ENCODE results near the gene INSYN1.

Gene INSYN1

GRCh38 chr15:73773428-73773827 is 20.3 kb upstream of the INSYN1 start:
- DNase-seq, result no peak

GRCh38 chr15:73771385-73772045 is 18.4 kb upstream of the INSYN1 start:
- no peak for DNase-seq

- DNase-seq, result no peak
Observed at GRCh38 chr15:73770050-73770449, 16.9 kb upstream of the INSYN1 start.

GRCh38 chr15:73767806-73768501 is 14.8 kb upstream of the INSYN1 start:
- no peak for DNase-seq

GRCh38 chr15:73766598-73766997 is 13.4 kb upstream of the INSYN1 start:
- DNase-seq, result no peak

GRCh38 chr15:73765778-73766177 is 12.6 kb upstream of the INSYN1 start:
- no peak for DNase-seq

GRCh38 chr15:73763931-73764330 is 10.8 kb upstream of the INSYN1 start:
- peak in 2 of 14 donors; percentile 14 to 23 for DNase-seq

GRCh38 chr15:73760330-73761329 is 7.5 kb upstream of the INSYN1 start:
- no peak for DNase-seq

GRCh38 chr15:73758461-73758860 is 5.3 kb upstream of the INSYN1 start:
- DNase-seq, result no peak

- DNase-seq, result no peak
Observed at GRCh38 chr15:73757571-73757970, 4.4 kb upstream of the INSYN1 start.

- no peak for DNase-seq
Observed at GRCh38 chr15:73756947-73757513, 3.9 kb upstream of the INSYN1 start.

GRCh38 chr15:73756390-73756789 is 3.2 kb upstream of the INSYN1 start:
- DNase-seq, result no peak

GRCh38 chr15:73755946-73756345 is 2.8 kb upstream of the INSYN1 start:
- DNase-seq, result no peak

- DNase-seq, result no peak
Observed at GRCh38 chr15:73755481-73755880, 2.3 kb upstream of the INSYN1 start.

- no peak for DNase-seq
Observed at GRCh38 chr15:73754461-73754860, 1.3 kb upstream of the INSYN1 start.

- DNase-seq, result peak in 1 of 14 donors; percentile 59
Observed at GRCh38 chr15:73752806-73753193, 351 bp downstream of the INSYN1 start.

GRCh38 chr15:73751899-73752805 is 999 bp downstream of the INSYN1 start:
- DNase-seq, result peak in 1 of 14 donors; percentile 37

- DNase-seq, result no peak
Observed at GRCh38 chr15:73751511-73751898, 1.6 kb downstream of the INSYN1 start.

- no peak for DNase-seq
Observed at GRCh38 chr15:73750951-73751350, 2.2 kb downstream of the INSYN1 start.

GRCh38 chr15:73750438-73750837 is 2.7 kb downstream of the INSYN1 start:
- DNase-seq, result no peak

- DNase-seq, result no peak
Observed at GRCh38 chr15:73749971-73750370, 3.2 kb downstream of the INSYN1 start.

- no peak for DNase-seq
Observed at GRCh38 chr15:73749533-73749932, 3.6 kb downstream of the INSYN1 start.
